GM21515 (cell line): Measurements from ENCODE around the gene CREG2.

ENCODE experiments used
- ATAC-seq: cut with Tn5 transposase; IDR thresholded peaks from one replicate; pipeline ENCODE4 v1.9.1; 2021; ENCODE audit not compliant: unreplicated experiment

The CREG2 gene

DNA sequence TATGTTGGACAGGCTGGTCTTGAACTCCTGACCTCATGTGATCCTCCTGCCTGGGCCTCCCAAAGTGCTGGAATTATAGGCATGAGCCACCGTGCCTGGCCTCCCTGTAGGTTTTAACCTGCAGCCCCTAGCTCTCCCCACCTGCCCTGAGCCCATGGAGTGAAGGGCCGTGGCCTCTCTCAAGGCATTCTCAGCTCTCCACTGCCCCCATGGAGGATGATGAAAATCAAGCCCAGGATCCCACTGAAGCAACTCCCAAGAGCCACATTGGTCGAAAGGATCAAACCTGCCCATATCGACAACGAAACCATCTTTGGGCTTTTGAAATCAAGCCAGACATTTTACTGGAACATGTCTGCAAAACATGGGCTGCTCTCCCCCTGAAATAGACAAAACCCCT is 22.4 kb upstream of the CREG2 start:
- ATAC-seq, result no peak

DNA sequence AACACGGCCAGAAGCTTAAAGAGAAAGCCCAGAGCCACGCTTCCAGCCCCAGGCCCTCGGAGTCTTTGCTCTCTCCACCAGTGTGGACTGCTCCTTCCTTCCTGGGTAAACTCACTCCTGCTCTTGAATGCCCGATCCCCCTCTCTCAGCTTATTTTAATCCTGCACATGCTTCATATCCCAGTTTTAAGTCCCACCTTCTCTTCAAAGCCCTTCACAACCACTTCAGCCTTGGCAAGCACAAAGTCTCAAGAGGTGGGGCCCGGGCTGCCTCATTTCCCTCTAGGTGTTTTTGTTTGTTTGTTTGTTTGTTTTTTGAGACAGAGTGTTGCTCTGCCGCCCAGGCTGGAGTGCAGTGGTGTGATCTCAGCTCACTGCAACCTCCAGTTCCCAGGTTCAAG is 21.6 kb upstream of the CREG2 start:
- ATAC-seq, result no peak

DNA sequence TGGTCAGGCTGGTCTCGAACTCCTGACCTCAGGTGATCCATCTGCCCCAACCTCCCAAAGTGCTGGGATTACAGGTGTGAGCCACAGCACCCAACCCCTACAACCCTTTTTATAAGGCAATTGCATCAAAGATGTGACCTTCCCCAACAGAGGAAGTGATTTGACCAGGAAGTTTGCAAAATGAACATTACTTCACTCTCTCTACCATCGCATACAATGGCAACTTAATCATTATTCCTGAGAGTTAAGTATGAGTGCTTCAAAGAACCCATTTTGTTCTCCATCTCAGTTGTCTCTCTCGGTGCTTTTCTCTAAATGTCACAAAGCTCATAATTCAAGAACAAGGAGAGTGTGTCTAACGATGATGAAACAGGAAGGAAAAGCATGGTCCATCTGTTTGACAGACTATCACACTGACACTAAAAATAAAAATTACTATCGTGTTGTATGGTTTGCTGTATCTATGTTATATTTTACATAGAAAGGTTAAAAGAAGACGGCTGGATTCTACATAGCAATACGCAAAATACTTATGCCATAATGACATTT is 18.1 kb upstream of the CREG2 start:
- ATAC-seq, result no peak

DNA sequence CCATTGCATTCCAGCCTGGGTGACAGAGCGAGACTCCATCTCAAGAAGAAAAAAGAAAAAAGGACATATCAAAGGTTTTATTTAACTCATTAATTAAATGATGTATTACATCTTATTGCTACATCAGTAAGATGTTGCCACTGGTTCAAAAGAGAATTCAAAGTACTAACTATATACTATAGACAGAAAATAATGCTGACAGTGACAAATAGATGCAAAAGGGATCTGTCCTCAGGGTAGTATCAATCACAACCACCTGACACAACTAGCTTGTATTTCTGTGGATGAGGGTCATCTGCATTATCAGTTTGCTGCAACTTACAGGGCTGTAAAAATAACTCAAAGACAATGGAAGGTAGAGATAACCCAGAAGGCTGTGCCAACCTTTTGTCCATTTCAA is 16.4 kb upstream of the CREG2 start:
- no peak for ATAC-seq

DNA sequence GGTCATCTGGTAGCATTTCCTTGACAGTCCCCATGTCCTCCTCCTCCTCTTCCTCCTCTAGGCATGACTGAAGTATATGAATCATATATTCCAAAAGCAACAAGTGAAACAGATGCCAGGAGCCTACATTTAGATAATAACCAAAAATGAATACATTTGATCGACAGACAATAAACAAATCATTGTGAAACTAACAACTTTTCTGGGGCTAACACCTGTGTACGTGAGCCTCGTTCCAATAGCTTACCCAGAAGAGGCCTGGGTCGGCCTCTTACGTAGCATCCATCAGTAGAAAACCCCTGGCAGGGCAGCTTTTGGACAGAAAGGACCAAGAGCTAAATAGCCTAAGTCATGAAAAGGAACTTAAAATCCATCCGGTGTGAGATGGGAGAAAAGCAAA is 15.3 kb upstream of the CREG2 start:
- no peak for ATAC-seq

DNA sequence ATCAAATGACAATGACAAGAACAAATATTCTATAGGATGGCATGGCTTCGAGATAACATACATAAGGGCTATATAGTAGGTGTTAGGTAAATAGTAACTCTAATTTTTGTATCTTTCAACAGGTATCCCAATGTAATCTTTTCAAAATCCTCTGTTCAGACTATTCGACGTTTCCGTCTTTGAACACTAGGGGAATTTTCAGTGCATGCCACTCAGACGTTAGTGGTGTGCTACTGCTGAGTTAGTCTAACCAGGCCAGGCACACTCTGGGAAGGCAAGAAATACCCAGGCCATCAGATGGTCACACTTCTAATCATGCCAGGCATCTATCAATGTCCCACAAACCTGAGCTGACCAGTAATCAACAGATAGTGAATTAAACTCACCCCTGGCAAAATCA is 14.6 kb upstream of the CREG2 start:
- ATAC-seq, result no peak

DNA sequence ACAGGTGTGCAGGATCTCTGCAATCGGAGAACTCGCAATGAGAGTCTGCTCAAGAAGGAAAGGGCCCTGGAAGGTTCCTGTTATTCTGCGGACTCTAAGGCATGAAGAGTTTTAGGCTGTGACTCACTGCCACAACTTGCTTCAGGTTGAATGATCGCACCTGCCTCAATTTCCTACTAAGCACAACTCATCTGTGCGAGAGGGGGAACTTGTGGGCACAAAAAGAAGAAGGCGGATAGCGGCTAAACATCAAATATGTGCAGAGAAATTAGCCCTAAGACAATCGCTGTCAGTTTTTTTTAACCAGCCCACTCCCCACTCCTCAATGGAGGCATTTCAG is 14.0 kb upstream of the CREG2 start:
- ATAC-seq, result no peak

DNA sequence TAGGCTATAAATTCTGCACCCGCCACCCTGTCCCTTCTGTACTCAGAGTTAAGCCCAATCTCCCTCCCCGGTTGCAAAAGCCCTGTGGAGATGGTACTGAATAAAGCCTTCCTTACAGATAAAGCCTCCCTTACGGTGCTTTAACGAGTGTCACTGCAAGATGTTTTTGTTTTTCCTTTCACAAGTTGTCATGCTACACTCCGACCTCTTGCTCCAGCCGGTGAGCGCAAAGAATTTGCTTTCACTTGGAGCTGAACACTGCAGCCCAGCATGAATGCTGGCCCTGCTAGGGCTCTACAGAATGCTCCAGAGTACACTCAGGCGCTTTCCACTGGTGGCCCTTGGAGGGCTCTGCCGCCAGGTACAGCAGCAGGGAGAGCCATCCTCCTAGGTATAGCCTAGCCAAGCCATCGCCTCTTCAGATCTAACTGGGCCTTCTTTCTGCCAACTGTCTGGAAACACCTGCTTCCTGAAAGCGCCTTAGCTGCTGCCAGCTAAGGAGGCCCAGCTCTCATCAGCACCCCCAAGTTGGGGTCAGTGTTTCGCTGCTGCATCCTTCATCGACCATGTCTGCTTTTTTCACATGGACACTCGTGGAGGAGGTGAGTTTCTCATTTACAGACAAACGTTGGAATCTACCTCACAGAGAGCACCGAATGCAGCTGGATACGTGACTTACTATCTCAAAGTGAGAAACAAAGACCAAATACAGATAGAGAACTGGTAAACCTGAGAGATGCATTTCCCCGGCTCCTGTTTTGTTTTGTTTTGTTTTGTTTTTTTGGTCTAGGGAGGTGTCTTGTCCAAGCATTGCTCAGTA is 13.4 kb upstream of the CREG2 start:
- ATAC-seq, result no peak

DNA sequence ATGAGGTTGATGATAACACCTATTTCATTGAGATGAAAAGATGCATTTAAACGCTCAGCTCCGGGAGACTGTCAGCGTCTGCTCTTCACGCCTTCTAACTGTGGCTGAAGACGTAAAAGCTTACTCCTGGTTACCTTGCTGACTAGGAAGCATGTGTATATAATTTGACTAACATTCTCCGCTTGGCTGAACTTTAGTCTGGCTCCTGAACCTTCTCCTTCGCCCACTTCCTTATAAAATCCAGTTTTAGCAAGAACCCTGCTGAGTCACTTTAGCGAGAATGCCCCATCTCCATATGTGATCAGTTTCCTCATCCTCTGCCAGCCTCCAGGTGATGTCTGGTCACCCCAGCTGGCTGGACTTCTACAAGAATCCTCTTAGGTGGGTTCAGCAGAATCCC is 12.7 kb upstream of the CREG2 start:
- no peak for ATAC-seq

DNA sequence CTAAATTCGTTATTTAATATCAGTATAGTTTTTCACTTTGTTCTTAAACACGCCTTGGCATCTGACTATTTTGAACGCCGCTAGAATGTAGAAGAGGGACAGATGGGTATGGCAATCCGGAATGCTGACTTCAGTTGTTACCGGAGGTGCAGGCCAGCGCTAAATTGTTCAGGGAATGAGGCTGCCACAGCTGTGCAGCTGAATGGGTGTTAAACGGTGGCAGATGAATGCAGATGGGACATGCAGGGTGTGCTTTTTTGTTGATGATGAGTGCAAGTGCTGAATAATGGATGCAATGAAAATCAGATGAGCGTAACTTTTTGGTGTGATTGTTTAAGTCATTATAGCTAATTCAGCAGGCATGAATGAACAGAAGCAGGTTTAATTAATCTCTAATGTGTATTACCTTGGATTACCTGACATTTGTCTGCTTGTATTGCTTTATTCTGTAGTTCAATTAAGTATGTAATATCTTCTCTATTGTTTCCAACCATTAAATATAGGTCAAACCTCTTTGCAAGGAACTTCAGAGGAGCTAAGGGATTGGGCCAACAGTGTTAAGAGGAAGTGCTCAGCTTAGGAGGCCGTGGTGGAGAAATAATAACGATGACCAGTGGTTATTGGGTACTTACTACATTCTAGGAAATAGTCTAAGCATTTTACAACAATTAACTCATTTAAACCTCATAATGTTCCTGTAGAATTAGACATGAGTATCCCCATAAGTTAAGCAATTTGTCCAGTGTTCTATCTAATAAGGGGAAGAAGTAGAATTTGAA is 11.9 kb upstream of the CREG2 start:
- no peak for ATAC-seq

DNA sequence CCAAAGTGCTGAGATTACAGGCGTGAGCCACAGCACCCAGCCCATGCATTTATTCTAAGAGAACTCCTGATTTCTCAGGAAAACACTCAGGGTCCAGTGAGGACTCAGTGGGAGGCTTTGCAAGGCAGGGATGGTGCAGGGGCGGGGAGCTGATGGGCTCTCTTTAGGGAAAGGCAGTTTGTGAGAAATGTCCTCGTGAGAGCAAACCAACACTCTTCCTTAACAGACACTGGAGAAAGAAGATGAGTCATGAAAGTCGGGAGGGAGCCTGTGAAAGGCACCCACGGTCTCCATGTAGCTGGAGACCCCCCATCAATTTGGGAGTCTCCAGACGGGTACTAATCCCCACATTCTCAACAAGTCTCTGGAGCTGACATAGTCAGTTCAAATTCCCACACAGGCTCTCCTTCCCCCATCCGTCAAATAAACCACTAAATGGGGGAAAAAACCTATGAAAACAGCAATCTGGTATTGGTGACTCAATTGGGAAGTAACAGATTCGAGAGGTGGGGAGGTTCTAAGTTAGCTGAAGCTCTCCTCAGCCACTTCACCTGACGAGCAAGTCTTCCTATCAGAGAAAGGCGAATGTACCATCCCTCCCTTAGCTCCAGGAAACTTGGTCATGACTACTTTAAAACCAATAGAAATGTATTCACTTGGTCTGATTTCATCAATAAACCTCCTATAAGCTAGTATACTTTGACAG is 11.0 kb upstream of the CREG2 start:
- ATAC-seq, result no peak

DNA sequence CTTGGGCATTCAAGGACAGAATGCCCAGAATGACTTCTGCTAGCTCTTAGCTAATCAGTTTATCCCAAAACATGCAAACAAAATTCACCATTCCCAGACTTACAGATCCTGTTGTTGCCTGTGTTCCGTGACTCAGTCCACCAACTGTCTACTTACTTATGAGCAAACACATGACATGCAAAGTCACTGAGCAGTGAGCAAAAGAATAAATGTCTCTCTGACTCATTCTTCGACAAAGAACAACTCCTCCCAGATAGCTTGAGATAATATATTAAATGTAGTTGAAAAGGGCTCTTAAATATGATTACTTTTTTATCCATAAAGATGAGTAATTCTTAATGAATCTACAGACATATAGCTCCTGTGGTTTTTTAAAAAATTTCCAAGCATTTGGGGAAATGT is 9.0 kb upstream of the CREG2 start:
- no peak for ATAC-seq

DNA sequence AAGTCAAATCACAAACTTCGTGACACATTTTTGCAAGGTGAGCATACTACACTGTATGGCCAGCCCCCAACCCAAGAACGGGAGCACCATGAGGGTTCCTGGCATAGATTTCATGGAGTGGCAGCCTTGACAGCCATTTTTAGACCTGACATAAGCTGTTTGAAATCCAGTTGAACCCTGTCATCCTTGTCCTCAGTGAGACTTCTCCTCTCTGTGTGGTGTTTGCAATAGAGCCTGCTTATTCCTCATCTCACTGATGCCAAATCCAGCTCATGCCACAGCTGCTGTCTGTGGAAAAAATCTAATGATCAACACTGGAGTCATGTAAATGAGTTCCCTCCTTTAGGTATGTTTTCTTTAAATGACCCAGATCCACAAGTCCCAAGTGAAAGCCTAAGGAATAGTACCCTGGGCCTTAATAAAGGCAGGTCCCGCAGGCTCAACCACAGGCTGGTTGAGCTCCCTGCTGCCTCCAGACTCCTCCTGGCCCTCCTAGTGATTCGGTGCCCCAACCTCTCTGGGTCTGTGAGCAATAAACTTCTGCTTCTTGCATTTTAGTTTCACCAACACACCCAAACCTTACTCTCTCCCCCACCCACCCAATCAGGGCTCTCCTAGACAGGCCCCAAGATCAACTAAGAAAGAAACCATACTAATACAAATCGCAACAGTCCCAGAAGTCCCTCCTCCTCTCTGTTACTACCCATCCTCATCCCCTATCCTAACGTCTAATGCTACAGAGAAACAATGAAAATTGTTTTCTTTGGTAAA is 8.4 kb upstream of the CREG2 start:
- ATAC-seq, result no peak

DNA sequence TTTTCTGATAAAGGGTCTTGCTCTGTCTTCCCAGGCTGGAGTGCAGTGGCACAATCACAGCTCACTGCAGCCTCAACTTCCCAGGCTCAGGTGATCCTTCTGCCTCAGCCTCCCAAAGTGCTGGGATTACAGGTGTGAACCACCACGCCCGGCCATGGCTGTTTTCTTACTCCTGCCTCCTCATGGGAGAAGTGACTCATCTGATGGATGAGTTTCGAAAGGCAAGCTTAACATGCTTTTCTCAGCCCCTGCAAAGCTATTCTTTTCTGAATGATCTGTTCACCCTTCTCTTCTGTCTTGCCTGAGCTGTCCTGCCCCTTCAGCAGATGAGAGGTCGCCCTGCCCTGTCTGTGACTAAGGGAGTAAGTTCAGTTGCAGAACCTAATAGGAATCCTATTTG is 929 bp upstream of the CREG2 start:
- no peak for ATAC-seq

DNA sequence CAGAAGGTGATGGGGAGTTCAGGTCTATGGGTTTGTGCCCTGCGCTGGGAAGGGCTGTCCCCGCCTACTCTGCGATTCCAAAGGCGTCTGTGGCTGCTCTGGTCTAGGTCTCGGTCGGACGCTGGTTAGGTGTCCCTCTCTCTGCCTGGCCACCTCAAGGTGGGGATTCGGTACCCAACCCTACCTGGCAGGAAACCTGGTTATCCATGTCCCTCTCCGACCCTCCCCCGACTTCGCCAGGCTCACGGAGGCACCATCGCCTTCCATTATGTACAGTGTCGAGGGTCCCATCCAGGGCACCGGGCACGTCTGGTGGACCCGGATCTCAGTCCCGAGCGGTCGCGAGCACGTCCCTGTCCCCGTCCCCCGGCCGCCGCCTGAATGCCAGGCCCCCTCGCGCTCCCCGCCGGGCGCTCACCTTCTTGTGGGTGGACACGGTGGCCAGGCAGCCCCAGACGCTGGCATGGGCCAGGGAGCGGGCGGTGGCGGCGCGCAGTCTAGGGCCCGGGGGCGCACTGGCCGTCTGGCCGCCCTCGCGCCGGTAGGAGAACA is 628 bp downstream of the CREG2 start:
- no peak for ATAC-seq

DNA sequence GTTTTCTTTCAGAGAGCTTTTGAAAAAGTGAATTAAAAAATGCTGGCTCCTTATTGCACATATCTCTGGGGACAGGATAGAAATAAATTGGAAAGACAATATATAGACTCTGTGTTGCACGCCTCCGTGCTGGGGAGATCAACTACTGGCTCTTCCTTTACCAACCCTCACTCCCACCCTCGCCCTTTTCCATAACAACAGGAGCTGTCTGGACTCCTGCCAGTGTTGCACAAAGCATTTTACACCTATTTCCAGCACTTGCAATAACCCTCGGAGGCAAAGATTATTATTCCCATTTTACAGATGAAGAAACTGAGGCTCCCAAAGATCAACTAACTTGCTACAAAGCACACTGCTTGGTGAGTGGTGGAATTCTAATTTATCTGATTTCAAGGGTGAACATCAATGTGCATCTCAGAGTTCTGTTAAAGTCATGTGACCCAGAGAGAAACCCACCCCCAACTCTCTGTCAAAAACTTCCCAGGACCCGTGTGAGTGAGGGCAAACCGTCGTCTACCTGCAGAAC is 4.2 kb downstream of the CREG2 start:
- no peak for ATAC-seq

DNA sequence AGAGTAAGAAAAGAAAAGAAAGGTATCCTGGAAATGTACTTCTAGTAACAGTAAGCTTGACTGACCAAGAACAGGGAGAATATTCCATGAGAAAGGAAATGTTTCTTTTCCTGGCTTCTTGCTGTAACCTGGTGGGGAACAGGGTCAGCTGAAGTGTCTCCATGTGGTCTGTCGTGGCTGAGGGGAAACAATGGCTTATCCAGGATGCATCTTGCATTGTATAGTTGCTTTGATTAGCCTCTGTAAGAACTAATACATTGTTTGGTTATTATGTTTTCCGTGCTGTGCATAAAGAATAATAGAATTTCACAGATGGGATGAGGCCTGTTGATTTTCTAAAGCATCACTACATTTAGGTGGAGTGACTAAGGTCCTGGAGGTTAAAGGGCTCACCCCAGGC is 4.9 kb downstream of the CREG2 start:
- no peak for ATAC-seq

DNA sequence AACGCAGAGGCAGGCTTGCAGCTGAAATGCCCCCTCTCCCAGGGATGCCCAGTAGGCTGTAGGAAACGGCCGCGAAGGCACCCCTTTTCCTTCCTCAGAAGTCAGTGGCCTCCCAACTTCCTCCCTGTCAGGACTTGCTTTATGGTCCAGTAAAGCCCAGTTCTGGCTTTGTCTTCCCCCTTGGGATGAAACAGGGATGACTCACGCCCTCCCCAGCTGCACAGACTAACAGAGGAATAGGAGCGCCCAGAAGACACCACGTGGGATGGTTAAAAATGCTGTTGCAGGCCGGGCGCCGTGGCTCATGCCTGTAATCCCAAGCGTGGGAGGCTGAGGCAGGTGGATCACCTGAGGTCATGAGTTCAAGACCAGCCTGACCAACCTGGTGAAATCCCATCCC is 6.9 kb downstream of the CREG2 start:
- ATAC-seq, result no peak

DNA sequence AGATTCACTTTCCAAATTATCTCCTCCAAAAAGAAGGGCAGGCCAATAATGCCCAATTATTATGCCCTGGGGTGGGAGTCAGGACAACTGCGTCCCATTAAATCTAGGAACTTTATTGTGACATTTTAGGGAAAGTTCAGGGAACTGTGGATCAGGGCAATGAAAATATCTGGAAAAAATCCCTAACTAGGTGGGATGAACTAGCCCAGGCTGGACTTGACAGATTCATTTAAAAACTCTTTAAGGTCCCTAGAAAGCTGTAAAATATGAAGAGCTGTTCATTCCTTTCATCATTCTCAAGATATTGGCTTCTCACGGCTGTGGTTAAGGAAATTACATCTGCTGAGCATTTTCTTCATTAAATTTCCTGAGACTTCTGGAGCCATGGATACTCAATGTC is 8.2 kb downstream of the CREG2 start:
- ATAC-seq, result no peak

DNA sequence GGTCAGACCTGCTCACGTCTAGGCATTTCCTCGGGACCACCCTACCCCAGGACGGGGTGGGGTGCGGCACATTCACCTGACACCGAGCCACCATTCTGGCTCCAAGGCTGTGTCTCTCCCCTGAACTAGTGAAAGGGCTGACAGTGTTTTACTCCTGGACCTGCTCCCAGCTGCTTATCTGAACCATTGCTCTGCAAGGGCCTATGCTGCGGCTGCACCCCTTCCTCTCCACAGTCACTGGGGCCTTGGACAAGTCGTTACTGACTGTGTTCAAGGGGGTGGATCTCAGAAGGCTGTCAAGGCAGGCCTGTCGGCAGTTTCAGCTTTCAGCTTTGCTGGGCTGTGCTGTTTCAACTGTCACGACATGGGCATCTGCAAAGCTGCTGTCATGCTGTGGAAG is 11.7 kb downstream of the CREG2 start:
- ATAC-seq, result no peak
